Fibroblast of the aortic adventitia (primary cell): ENCODE measurements around the gene CACNA1I. TPM values are rescaled to one million over a fixed set of nuclear protein-coding genes. Genes with fewer than 3 reads are reported as not detected.

ENCODE experiments used
- DNase-seq: peaks from one replicate; pipeline ENCODE4 v3.0.0-alpha.2; 2010; ENCODE audit warnings: low read depth
- H3K4me3 ChIP-seq: 2 replicates; pipeline ENCODE4 v1.5.1; 2011; ENCODE audit warnings: low read depth, mild to moderate bottlenecking, control low read depth, low read length, moderate library complexity
- total RNA-seq: library from RNA; depleted of rRNA; stranded (reverse); fragments of >200 nt; gene quantifications from 2 replicates; pipeline ENCODE4 v1.2.3, GENCODE V29; 2012; ENCODE audit warnings: low replicate concordance
- TF ChIP-seq, protein P1 (sequence below): IDR thresholded peaks from 2 replicates; pipeline ENCODE4 v1.5.1; 2011; ENCODE audit warnings: mild to moderate bottlenecking, low read length, control low read depth, inconsistent platforms; ENCODE audit not compliant: insufficient read depth

CACNA1I gene
- total RNA-seq, 1 donor = under 0.01 TPM

DNA sequence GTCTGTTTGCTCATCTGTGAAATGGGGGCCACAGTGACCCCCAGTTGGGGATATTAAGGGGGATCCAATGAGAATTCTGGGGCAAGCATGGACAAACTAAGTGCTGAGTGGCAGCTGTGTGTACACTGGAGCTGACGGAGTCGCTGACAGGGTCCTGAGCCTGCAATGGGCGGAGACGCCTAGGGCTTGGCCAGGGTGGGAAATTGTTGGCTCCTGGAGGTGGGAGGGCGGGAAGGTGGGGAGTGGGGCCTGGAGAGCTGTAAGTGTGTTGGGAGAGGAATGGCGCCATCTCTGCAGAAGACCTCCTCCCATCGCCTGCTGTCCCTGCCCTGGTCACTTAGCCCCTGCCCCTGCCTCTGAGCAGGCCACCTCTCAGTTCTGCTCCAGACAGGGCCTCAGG is 7.3 kb downstream of the CACNA1I start:
- TF ChIP-seq, protein P1, sequence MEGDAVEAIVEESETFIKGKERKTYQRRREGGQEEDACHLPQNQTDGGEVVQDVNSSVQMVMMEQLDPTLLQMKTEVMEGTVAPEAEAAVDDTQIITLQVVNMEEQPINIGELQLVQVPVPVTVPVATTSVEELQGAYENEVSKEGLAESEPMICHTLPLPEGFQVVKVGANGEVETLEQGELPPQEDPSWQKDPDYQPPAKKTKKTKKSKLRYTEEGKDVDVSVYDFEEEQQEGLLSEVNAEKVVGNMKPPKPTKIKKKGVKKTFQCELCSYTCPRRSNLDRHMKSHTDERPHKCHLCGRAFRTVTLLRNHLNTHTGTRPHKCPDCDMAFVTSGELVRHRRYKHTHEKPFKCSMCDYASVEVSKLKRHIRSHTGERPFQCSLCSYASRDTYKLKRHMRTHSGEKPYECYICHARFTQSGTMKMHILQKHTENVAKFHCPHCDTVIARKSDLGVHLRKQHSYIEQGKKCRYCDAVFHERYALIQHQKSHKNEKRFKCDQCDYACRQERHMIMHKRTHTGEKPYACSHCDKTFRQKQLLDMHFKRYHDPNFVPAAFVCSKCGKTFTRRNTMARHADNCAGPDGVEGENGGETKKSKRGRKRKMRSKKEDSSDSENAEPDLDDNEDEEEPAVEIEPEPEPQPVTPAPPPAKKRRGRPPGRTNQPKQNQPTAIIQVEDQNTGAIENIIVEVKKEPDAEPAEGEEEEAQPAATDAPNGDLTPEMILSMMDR = no peak
- H3K4me3 ChIP-seq = no peak overlapping the region
- DNase-seq = no peak

DNA sequence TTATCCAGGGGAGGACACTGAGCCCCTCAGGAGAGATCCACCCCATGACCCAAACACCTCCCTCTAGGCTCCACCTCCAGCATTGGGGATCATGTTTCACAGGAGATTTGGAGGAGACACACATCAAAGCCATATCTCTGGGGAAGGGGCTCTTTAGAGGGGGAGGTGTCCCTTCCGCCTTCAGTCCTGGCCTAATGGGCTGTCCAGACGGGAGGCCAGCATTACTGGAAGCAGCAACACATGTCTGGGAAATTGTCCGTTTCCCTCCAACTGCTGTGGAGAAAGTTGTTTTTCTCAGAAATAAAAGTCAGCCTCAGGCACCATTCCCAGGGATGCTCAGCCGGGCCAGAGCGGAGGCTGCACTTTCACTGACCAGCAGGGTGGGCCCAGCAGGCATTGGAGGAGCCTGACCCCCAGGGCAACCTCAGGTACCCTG is 9.5 kb downstream of the CACNA1I start:
- DNase-seq = no peak
- no peak overlapping the region for H3K4me3 ChIP-seq
- TF ChIP-seq, protein P1 = no peak

DNA sequence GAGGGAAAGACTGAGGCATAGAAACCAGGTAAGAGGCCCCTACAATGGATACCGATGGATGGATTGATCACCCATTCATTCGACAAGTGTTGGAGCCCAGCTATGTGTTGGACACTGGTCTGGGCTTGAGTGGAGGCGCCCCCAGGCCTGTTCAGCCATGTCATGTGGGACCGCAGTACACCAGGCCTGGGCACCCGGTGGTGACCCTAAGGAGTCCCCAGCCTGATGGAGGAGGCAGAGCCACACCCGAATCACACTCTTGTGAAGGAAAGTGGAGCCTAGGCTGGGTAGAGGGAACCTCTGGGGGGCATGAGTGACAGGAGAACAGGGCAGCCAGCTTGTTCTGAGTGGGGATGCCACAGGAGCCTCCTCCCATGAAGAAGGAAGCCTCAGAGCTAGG is 10.2 kb downstream of the CACNA1I start:
- TF ChIP-seq, protein P1 = no peak
- H3K4me3 ChIP-seq = no peak overlapping the region
- no peak for DNase-seq

DNA sequence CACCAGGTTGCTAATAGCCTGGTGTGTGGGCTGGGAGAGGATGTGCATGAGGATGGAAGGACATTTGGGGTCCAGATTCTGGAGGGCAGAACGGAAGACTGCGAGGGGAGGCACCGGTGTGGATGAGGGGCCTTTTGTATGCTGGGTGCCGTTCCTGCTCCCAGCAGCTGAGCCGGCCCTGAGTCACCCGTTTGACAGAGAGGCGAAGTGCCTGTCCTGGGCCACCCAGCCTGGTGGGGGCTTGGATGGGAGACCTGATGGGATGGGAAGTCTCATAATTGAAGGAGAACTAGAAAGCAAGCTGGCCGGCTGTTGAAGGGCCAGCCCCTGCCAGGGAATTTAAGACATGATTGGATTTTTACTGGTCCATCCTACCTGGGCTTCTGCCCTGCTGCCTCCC is 10.8 kb downstream of the CACNA1I start:
- no peak for DNase-seq
- no peak overlapping the region for H3K4me3 ChIP-seq
- TF ChIP-seq, protein P1 = no peak

DNA sequence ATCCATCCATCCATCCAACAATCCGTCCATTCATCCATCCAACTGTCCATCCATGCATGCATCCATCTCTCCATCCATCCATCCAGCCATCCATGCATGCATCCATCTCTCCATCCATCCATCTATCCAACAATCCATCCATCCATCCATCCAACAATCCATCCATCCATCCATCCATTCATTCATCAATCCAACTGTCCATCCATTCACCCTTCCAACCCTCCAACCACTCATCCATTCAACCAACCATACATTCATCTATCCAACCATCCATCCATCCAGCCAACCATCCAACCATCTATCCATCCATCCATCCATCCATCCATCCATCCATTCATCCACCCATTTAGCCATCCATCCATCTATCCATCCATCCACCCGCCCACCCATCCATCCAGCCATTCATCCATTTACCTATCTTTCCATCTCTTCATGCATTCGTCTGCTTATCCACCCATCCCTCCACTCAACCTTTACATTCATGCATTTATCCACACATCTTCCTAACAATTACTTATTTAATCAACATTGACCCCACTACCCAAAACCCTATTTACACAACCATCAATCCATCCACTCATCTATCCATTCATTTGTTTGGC is 12.6 kb downstream of the CACNA1I start:
- no peak overlapping the region for H3K4me3 ChIP-seq
- no peak for DNase-seq
- TF ChIP-seq, protein P1 = no peak

DNA sequence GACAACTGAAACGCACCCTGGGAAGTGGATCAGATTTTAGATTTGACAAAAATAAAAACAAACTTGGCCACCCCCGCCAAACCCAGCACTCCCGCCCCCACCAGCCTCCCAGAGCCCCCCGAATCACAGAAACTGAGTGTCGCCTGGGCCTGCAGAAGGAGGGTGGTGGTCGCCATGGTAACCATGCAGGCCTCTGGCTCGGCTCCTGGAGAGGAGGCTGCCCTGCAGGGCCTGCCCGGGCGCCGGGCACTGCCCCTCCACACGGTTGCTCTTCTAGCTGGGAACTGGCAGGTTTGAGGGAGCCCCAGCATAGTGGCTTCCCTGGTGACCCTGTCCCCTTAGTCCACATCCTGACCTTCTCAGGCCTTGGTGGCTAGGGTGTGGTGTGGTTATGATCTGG is 19.3 kb downstream of the CACNA1I start:
- H3K4me3 ChIP-seq = no peak overlapping the region
- no peak for DNase-seq
- TF ChIP-seq, protein P1 = no peak
